ENCODE data around the gene BICDL2.

DNA sequence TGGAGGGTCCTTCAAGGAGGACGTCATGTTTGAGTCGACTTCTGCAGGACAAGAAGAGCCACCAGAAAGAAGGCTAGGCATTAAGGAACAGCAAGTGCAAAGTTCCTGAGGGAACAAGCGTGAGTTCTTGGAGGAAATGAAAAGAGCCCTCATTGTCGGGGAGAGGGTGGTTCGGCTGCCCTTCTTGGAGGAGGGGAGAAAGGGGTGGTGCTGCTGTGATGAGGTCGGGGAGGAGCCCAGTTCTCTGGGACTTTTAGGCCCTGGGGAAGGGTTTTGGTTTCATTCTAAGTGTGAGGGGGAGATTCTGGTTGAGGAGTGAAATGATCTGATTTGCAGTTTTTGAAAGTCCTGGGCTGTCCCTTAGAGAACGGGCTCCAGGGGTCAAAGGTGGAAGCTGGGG, 4.1 kb downstream of the BICDL2 start:
- no peak for TF ChIP-seq CTCF (IDR thresholded peaks at IDR 0.05)
- no peak for TF ChIP-seq POLR2A (IDR thresholded peaks at IDR 0.05)
- TF ChIP-seq EP300 (IDR thresholded peaks at IDR 0.05) = no peak
- no peak for TF ChIP-seq POLR2AphosphoS5 (IDR thresholded peaks at IDR 0.05)
